Middle frontal gyrus (tissue), 1 donor: ENCODE data around the gene HOXA3.

ENCODE experiments used
- DNase-seq: peaks from one replicate; pipeline ENCODE4 v3.0.0-alpha.2; 2015; ENCODE audit warnings: low spot score; ENCODE audit errors: extremely low spot score

Gene HOXA3

DNA sequence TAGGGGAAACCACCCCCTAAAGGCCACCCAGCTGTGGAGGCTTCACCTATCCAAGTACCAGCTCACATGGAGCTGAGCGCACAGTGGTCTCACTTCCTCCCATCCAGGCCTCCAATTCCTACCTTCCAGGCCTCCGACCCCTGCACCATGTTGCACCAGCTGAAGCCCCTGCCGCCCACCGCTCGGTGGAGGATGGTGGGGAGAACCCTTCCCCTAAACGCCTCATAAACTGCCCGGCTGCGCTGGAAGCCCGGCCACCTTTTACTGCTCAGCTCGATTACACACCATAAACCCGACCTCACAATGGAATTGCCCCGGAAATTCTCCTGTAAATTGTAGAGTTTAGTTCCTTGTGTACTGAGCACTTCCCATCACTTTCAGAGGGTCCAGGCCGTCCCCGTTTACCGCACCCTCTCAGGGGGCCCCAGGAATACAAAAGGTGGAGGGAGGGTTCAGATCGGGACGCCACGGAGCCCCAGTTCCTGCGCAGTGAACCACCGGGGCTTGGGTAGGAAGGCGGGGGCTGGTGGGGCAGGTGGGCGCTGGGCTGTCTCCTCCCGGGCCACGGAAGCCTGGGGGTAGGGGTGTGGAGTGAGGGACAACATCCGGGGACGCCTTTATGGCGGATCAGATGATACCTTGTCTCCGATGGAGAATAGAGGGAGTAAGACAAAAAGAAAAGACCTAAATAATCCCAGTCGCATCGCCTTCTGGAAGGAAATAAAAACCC lies 5.5 kb upstream of the HOXA3 start:
- DNase-seq = no peak

DNA sequence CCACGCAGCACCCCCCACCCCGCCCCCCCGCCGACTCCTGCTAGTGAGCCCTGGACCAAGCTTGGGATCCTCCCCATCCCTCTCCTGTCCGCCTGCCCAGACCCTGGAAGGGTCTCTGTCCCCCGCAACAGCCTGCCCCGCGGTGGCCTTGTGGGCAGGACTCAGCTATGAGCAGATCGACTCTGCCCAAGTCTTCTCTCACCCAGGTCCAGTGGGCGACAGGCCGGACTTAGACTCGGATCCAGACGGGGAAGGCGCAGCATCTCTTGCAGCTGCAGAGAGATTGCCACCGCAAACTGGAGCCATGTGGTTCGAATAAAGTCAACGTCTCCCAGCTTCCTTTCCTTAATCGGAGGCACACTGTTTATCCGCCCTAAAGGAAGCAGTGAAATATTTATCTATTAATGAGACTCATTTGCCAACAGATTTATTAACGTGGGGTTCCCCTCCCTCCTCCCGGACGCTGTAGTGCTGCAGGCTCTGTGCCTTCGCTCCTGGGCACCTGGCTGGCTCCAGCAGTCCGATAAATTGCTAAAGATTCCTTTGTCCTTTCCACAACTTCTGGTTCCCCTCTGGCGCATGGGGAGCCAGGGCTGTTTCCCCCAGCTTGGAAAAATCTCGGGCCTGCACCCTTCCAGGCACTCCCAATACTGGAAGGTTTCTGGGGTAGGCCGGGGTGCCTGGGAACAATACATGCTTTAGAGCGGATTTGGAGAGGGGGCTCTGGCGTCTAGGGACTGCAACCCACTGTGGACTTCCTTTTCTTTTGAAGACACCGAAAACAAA lies 4.7 kb upstream of the HOXA3 start:
- DNase-seq = no peak

- no peak for DNase-seq
Observed at GRCh38 chr7:27156508-27156898, 4.1 kb upstream of the HOXA3 start, which contains the start of gene HOXA7. Gene HOXA7 (minus strand): TSS chr7:27156675. CDS start chr7:27156545, 130 bp downstream.

DNA sequence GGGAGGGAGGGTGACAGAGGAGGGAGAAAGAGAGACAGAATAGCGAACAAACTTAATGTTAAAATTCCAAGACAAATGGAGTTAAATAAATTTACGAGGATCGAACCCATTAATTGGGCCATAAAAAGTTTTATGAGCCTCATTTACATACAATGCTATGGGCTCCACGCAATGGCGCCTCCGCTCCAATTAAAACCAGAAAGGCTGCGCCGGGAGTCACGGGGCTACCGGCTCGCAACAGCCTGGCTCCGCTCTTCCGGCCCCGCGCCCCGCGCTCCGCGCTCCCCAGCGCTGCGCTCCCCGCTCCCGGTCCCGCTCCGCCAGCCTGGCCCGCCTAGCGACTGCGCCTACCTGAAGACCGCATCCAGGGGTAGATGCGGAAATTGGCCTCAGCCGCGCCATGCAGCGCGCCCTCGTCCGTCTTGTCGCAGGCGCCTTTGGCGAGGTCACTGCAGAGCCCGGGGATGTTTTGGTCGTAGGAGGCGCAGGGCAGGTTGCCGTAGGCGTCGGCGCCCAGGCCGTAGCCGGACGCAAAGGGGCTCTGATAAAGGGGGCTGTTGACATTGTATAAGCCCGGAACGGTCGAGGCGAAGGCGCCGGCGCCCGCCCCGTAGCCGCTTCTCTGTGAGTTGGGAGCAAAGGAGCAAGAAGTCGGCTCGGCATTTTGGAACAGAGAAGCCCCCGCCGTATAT lies 3.6 kb upstream of the HOXA3 start:
- DNase-seq = no peak

GRCh38 chr7:27154901-27155815 lies 2.8 kb upstream of the HOXA3 start:
- no peak for DNase-seq

- no peak for DNase-seq
Observed at GRCh38 chr7:27154369-27154768, 2.0 kb upstream of the HOXA3 start.

GRCh38 chr7:27153526-27153925 lies 1.1 kb upstream of the HOXA3 start:
- no peak for DNase-seq

GRCh38 chr7:27152816-27153442 lies 546 bp upstream of the HOXA3 start:
- no peak for DNase-seq

- no peak for DNase-seq
Observed at GRCh38 chr7:27151341-27151930, 947 bp downstream of the HOXA3 start.

DNA sequence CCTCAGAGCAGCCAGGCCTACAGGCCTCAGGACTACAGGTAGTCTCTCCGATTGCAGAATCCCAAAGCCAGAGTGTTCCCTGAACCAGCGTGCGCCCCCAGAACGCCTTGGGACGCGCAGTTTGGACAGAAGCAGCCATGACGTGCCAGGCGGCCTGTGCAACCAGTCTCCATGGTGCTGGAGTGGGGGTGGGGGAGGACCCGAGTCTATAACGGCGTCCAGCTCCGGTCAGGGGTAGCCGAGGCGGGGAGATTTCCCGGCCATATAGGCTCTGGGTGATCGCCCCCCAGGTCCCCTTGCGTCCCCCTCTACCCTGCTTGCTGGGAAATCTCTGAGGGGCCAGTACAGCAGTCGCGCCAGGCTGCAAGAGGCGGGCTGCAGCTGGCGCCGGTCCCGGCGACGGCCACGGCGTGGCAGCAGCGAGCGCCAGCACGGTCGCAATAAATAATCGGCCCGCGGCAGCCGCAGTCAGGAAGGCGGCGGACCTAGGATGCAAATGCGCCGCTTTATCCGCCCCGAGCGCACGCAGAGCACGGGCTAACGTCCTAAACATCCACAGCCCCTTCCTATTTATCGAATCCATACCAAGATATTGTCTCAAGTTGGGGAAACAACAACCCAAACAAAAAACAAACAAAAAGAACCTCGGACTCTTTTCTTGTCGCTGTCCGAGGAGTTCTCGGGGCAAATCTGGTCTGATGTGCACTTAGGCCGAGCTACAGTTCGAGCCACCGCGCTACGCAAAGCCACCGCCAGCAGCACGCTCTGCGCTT lies 1.6 kb downstream of the HOXA3 start:
- DNase-seq = no peak

DNA sequence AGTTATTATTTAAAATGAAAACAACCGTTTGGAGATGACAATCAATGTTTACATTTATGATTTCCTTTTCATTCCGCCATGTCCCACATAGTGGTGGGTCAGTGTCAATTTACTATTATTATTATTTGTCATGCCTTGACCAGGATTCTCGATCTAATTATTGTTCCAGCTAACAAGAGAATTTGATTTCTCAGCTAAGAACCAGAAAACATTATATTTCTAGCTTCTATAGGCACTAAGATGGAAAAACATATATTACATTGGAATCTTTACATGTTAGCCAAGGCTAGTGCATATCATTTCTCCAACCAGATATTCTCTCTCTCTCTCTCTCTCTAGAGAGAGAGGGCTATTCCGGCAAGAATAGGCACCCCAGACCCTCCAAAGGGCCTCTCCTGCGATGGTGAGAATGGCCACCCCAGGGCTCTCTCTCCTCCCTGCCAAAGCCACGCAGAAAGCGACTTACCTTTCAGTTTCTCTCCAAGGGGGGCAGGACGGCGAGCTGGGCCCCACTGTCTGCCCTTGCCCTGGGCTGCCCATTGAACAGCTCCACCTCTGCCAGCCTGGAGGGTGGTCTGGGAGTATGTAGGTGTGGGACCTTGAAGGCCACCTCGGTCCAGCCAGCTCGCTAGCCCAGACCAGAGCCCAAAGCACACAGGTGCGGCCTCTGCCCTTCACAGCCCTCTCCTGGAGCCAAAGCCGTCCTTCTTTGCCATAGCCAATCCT lies 2.4 kb downstream of the HOXA3 start:
- no peak for DNase-seq

DNA sequence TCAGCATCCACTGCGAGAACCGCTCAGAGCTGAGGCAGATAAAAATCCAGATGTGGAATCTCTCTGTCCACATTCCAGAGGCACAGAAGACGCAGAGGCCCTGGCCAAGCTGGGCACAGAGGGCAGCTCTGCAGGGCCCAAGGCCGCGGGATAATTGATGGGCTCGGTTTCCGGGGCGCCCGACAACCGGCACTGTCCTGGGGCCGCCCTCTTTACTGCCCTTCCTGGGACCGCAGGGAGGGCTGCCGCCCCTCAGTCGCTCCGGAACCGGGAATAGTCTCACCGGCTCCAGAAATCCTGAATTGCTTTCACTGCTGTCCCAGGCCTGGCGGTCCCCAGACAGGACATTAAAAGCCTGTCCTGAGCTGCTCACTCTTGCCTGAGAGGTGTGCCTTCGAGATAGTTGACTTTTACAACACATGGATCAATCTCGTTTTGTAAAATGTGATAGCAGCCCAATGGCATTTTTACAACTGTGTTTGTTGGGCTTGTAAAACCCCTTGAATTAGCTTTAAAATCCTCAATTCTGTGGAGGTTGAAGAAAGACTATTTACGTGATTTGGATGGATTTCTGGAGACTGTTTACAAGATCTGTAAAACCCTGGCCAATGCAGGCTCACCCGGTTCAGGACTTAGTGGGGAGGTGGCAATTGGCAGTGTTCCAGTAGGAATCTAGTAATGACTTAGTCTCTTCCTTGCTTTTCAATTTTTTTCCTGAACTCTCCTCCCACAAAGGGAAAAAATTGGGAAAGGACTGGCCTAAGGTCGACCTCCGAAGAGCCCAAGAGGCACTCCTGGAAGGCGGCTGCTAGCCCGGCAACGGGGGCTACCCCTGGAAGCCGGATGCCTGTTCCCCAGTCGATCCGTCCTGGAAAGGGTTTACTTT lies 3.4 kb downstream of the HOXA3 start:
- DNase-seq = no peak

DNA sequence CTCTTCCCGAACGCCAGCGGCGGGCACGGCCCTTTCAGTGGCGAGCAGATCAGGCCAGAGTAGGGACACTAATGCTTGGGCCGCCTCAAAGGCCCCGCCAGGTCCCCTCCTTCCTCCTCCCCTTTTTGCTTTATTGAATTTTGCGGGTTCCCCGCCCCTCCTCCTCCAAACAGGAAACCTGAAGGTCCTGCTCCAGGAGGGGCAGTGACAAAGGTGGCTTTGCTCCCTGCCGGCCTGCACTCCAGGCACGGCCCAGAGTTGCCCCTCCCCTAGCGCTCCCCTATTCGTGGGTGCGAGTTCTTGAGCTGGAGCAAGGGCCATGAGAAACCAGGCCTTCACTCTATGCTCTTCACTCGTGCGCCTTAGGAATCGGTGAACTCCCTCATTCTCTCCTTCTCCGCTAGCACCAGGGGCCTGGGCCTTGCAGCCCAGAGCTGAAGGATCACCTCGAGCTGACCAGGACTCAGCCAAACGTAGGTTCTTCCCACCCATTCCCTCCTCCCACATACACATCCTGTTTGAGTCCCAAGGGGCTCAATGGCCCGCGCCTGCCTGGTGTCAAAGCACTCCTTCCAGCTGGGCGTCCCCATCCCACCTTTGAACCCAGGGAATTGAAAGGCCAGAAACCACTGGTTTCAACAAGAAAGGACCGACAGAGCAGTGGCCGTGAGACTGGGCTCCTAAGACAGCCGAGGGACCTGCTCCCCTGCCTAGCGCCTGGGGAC lies 4.2 kb downstream of the HOXA3 start:
- DNase-seq = no peak

DNA sequence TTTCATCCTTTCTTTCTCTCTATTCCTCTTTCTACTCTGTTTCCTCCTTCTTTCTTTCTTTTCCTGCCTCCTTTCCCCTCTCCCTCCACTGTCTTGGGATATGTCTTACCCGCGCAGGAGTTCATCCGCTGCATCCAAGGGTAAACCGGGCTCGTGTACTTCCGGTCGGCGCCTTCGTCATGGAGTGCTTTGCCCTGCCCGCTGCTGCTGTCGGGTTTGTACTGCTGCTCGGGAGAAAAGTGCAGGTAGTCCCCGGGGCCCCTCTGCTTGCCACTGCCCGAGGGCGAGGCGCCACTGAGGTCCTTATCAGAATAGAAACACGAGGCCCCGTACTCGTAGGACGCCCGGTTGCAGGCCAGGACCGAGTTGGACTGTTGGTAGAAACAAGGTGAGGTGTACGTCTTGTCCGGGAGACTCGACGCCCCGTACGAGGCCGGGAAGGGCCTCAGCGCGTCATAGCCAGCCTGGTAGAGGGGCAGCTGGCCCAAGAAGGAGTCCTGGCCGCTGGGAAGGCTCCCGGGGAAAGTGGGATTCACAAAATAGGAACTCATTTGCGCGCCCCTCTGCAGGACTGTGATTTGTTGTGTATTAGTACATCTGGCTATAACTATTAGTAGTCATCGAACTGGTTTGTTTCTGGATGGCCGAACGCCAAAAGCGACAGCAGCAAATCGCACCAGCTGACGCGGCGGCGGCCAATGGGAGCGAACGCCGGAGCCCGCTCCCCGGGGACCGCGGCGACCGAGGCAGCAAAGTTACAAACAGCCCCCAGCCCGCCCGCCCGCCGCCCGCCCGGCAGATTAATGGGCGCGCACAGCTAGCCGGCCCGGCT lies 5.0 kb downstream of the HOXA3 start, which contains the start of gene HOXA6:
HOXA6 (minus strand) TSS at position 576 of the 832 bp plus-strand sequence; CDS start at position 551, 25 bp downstream.
- no peak for DNase-seq

DNA sequence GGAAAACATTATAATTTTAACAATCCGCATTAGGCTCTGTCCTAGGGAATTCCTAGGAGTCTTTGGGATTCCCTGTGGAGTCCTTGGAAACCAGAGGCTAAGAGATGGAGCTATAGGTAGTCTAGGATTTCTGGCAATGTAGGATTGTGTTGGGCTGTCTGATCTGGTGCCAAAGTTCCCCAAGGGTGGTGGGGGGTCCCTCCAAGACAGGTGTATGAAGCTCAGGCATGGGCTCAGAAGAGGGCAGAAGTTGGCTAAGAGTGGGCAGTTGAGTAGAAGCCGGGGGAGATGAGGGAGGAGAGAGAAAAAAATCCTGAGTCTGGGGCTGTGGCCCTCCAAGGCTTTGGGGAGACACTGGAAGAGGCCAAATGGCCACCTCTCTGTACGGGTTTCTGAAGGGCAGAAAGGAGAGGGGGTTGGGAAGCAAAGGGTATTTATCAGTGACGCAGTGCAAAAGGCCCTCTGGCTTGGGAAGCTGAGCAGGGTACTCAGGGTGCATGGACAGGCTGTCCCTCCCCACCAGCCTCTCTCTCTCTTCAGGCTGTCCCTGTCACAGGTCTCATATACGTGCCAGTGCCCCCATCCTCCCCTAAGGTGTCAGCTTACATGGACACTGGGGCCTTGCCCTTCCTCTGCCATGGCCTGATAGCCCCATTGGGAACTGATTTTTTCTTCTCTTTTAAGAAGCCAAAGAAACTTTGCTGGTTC lies 5.7 kb downstream of the HOXA3 start:
- no peak for DNase-seq
